Colon (tissue), 2 donors: ENCODE measurements around the gene HOXD13.

Experiments
- FAIRE-seq: peaks from 2 replicates; lab custom pipeline; 2012; peaks lifted over from hg19 to GRCh38; lab: Jason Lieb, UNC
- donor health status: control.
- donor health status: control.

HOXD13 gene

DNA sequence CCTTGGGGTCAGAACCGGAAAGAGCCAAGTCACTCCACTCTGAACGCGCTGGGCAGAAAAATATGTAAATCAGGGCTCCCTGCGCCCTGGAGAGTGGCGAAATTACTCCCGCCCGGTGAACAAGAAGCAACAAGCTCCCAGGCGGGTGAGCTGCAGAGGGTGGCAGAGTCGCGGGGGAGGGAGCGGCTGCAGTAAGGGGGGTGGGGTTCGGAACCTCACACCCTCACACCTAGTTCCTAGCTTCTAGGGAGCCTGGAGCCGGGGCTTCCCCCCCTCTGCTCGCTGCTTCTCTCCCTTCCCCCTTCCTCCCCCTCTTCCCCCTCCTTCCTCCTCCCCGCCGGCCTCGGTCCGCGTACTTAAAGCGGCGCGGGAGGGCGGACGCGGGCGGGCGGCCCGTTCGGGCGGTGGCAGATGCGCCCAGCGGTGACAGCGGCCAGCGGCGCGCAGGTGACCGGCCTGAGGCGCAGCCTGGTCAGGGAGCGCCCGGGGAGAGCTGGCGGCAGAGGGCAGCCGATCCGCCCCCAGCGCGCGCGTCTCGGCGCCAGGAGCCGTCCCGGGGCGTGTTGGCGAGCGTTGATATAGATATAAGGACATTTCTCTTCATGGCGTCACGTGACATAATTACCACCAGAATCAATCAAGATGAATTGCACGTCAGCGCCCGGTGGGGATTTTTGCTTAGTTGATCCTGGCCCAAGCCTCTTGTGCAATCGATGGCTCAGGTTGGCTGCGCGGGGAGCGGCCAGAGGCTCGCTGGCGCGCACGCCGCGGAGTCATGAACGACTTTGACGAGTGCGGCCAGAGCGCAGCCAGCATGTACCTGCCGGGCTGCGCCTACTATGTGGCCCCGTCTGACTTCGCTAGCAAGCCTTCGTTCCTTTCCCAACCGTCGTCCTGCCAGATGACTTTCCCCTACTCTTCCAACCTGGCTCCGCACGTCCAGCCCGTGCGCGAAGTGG, 14.3 kb downstream of the HOXD13 start, which contains the start of gene HOXD11:
Gene HOXD11, plus strand, starts transcription at position 700 of the 959 bp plus-strand sequence. Its CDS starts 76 bp downstream, at position 776.
- FAIRE-seq, result no peak

DNA sequence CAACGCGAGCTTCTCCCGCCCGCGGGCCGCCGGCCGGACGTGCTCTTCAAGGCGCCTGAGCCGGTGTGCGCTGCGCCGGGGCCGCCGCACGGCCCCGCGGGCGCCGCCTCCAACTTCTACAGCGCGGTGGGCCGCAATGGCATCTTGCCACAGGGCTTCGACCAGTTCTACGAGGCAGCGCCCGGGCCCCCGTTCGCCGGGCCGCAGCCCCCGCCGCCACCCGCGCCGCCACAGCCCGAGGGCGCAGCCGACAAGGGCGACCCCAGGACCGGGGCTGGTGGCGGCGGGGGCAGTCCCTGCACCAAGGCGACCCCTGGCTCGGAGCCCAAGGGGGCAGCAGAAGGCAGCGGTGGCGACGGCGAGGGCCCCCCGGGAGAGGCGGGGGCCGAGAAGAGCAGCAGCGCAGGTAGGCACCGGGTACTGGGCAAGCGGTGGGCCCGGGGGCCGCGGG, 15.2 kb downstream of the HOXD13 start:
- FAIRE-seq, result no peak

DNA sequence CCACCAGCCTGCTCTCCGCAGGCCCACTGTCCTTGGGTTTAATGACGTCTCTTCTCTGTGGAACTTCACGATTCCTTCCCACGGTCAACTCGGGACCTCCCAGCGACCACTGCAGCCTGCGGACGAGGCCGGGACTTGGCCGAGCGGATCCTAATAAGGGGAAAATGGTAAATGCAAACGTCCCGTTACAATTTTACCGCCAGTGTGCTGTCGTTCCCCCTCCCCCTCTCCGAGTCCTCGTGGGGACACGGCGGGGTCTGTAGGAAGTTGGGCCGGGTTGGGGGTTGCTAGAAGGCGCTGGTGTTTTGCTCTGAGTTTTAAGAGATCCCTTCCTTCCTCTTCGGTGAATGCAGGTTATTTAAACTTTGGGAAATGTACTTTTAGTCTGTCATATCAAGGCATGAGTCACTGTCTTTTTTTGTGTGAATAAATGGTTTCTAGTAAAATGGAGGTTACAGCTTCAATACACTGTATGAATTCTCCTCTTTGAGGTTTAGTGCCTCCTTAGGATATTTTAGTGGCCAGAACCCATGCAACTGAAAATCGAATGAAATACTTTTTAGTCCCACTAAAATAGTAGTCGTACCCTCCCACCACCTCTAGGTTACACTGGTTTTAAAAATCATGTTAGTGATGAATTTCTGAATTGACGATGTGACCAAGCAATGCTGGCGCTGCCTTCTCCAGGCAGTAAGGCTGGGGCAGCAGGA, 16.8 kb downstream of the HOXD13 start:
- no peak for FAIRE-seq

DNA sequence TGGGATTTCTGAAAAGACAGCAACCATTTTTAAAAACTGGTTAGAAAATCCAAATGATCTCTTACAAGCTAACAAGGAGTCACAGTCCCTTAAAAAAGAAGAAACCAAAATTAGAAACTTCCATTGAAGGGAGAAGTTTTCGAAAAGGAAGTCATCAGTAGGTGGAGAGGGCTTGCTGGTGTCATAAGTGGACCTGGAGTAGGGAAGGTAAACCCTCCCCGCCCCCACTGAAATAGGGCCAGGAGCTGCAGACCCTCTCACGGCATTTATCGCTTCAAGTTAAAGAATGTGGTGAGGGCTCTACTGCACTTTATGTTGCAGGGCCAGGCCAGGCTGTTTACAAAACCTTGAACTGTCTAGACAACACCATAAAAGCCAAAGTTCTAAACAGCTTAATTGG, 17.4 kb downstream of the HOXD13 start:
- no peak for FAIRE-seq

DNA sequence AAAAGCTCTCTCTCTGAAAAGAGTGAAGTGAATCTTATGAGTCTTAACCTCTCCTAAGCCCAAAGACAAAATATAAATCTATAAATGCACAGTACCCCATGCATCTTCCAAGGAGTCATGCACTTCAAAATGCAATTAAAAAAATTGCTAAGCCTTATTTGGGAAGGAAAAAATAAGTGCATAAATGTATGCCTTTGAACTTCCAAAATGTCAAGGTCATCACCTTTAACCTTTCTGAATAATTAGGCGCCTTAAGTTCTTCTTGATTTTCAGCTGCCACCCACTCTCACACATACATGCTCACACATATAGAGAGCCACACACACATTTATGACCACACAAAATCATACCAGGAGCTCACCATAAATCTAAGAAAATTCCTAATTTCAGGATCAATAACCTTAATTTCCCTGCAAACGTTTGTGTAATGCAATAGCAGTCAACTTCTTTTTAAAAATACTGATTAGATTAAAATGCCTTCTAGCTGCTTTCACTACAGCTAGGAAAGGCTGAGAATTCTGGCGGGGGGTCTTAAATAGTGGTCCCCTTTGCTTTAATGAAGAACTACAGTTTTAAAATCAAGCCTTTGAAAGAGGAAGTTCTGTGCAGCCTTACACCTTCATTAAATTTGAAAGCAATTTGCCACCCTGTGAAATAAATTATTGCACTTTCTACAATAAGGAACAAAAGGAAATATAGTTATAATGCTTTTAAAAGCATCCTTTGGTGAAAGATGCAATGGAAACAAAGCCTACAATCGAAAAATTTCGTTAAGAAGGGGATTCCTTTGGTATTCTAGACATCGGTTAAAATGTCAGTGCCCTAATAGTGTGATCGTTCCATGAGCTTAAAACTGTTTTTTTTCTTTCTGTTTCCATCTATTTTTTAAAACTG, 18.1 kb downstream of the HOXD13 start:
- no peak for FAIRE-seq

DNA sequence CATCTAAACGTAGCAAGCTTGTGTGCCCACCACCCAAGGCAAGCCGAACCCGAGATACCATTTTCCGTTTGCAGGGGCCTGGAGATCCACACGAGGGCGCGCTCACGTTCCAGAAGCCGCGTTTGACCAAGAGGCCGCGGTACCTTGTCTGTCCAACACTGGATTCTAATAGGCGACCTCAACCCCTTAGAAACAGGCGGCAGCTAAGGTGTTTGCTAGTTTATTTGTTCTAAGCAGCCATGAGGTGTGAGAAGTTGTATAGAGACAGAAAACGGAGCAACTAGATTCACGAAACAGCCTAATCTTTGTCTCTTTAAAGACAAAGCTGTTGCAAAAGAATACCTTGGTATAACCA, 18.8 kb downstream of the HOXD13 start:
- FAIRE-seq, result no peak

DNA sequence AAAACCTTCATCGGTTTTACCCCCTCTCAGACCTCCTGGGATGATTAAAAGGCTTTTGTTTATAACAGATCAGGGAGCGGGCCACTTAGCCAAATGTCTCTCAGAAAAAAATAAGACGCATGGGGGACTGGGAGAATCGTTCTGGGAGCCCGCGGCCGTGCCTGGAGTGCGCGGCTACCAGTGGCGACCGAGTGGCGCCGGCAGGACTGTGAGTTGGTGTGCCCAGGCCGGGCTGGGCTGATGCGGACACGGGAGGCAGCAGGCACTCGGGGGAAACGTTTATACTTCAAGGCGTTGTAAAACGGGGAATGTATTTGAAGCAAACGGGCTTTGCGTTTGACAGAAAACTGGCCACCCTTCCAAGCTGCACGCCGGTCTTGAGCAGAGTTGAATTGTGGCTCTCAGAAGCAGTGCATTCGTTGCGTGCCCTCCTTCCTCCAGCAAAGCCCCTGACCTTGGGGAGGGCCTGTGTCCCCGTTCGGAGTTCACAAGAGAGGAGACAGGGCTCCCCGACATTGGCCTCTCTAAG, 19.4 kb downstream of the HOXD13 start:
- no peak for FAIRE-seq

DNA sequence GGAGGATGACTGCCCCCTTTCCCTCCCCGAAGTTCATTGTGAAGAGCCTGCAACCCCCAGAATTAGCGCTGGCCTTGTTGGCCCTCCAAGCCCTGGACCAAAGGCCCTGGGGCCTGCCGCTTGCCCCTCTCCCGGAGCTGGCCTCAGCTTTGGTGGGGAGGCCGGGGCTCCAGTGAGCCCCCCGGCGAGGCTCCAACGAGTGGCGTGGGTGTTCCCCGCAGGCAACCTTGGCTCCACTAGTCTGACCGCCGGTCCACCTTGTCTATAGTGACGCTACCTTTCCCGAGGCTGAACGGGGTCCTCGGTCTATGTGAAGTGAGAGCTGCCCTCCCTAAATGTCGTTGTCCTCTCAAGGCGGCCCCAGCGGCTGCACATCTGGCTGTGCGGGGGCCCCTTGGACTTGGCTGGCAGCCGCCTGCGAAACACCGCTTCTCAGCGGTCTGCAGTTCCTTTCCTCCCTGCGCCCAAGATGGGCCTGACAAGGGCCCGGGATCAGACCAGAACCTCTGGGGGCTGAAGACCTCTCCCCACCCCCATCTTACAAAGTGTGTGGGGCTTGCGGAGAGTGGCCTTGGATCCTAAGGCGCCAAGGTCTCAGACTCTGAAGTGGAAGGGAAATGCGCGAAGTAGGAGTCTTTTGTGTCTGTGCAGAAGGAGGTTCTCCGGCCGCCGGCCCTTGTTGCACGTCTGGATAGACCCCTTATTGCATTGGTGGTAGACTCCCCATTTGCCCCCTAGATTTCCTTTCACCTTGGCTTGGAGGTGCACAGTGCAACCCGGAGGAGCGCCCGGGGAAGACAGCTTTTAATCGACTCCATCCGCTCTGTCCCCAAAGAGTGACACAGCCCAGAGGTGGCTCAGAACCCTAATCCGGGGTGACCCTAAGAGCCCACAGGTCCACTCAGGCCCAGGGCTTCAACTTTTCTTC, 20.1 kb downstream of the HOXD13 start:
- no peak for FAIRE-seq

DNA sequence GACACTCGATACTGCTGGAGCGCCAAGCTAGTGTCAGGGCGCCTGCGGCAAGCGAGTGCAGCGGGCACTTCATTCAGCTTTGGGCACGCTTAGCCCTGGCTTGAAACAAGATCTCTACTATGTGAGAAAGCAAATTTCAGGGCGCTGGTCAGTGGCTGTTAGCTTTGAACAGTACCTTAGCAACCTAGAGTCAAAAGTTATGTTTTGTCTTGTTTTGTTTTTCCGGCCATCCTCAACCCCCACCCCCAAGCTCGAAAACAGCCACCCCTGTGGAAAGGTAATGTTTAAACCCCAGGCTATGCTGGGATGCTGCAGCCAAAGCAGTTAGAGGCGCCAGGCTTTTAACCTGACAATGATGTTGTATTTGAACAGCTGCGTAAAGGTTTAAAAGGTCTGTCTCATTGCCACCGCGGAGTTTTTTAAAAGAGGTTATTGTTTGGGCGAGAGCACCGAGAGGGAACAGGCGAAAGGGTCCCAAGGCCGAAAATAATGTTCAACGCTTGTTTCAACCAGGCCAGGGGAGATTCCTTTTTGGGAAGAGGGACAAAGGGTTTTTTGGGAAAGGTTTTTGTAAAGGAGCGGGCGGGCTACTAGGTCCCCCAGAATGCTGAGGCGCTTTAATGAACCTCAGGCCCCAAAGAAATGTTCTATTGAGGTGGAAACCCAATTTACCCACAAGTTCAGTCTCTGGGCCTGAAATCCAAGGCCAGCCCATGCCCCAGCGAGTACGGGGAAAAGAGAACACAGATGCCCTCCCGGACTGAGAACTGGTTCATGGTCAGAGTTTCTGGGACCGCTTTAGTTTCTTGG, 21.8 kb downstream of the HOXD13 start:
- FAIRE-seq, result no peak

DNA sequence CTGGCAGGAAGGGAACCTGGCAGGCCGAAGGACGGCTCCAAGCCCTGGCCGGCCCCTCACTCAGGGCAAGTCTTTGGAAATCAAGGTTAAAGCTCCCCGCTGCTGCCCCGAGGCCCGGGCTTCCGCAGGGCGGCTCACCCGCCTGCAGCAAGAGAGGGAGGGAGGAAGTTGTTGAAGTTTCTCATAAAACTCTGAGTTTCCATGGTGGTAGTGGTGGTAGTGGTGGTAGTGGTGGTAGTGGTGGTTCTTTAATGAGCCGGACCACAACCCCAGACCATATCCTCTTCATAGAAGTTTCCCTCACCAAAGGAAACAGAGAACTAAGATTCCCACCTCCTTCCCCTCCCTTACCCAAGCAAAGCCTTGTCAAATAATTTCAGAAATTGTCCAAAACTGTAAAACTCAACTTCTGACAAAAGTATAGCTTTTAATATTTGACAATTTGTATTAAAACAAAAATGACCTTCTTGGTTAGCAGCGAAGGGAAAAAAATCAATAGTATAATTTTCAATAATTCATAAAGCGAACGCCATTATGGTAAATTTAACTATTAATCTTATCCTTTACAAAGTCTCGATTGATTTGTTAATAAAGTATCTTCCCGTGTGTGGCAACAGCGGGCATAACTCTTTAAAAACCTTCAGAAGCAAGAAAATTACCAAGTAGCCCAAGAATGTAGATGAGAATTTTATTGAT, 22.6 kb downstream of the HOXD13 start:
- no peak for FAIRE-seq

DNA sequence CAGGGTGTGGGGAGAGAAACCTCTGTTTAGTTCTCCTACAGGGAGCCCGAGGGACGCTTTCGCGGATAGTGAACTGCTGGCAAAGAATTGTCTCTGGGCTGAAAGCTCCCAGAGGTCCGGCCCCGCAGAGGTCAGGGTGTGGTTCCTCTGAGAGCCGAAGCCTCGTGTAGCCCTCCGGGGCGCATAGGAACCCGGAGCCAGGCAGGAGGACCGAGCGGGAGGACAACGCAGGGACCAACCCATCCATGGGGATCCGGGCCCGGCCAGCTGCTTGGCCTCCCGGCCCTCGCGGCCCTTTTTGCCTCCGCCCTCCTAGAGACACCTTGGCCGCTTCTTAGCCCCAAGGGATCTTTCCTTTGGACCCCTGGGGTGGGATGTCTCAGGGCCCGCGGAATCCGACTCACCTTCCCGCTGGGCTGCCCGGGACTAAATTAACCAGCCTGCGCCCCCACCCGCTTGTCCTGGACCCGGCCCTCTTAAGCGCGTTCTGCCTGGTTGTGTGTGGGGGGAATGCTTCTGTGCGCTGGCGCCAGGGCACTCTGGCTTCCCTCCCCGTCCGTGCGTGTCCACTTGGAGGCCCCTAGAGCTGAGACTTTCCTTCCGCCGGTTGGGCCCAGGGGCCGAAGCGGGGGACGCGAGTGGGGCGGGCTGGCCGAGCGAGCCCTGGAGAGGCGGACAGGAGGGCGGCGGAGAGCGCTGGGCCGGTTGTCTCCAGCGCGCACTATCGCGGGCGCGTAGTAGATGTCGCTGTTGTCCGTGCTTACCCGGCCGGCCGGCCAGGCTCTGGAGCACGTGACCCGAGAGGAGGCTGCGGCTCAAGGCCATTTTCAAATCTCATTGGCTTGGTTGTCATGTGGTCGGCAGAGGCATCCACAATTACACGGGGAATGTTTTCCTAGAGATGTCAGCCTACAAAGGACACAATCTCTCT, 23.6 kb downstream of the HOXD13 start, which contains the start of gene HOXD10:
Gene HOXD10, plus strand, starts transcription at position 896 of the 931 bp plus-strand sequence. CDS start 56 bp downstream, outside the sequence.
- FAIRE-seq, result no peak

DNA sequence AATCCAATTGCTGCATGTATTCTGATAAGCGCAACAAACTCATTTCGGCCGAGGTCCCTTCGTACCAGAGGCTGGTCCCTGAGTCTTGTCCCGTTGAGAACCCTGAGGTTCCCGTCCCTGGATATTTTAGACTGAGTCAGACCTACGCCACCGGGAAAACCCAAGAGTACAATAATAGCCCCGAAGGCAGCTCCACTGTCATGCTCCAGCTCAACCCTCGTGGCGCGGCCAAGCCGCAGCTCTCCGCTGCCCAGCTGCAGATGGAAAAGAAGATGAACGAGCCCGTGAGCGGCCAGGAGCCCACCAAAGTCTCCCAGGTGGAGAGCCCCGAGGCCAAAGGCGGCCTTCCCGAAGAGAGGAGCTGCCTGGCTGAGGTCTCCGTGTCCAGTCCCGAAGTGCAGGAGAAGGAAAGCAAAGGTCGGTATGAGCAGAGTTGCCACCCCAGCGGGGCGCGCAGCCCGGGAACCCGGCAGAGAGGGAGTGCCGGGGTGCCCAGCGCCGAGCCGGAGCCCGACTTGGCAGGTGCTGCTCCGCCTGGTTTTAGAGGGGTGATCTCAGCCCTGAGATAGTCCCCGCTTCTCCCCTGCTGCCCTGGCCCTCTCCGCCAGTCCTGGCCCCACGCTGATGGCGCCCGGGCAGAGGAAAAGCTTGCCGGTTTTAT, 24.8 kb downstream of the HOXD13 start:
- FAIRE-seq, result no peak

DNA sequence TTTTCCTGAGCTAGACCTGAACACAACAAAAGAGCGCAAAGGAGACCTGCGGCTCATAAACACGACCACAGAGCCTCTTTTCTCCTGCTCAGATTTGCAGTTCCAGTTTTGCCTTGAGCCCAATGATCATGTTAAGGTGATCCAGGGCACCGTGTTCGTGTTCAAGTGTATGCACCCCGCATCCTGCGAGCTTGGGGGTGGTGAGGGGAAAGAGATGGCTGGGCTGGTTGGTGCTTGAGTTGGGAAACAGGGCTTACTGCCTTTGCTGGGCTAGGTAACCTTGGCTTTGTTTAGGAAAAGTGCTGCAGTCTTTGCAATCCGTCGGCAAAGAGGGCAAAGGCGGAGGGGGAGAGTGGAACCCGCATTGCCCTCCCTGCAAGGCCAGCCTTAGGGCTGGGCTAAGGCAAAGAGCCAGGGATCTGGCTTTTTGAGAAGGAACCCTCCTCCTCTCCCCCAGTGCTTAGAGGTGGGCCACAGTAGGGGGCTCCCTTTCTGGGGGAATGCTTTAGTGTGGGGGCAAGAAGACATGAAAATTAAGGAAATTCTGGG, 25.4 kb downstream of the HOXD13 start:
- FAIRE-seq, result no peak

DNA sequence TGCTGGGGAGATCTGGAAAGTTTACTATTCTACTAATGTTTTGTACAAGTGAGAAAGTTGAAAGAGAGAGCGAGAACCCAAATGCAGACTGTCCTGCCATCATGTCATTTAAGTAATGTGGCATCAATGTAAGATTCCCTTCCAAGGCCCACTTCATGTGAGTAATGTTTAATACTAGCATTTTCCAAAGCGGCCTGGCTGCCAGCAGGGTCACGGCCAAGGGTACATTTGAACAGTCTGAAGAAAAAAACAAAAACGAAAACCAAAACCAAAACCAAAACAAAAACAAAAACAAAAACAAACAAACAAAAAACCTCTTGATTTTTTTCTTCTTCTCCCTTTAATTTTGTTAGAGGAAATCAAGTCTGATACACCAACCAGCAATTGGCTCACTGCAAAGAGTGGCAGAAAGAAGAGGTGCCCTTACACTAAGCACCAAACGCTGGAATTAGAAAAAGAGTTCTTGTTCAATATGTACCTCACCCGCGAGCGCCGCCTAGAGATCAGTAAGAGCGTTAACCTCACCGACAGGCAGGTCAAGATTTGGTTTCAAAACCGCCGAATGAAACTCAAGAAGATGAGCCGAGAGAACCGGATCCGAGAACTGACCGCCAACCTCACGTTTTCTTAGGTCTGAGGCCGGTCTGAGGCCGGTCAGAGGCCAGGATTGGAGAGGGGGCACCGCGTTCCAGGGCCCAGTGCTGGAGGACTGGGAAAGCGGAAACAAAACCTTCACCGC, 26.2 kb downstream of the HOXD13 start:
- FAIRE-seq, result no peak

DNA sequence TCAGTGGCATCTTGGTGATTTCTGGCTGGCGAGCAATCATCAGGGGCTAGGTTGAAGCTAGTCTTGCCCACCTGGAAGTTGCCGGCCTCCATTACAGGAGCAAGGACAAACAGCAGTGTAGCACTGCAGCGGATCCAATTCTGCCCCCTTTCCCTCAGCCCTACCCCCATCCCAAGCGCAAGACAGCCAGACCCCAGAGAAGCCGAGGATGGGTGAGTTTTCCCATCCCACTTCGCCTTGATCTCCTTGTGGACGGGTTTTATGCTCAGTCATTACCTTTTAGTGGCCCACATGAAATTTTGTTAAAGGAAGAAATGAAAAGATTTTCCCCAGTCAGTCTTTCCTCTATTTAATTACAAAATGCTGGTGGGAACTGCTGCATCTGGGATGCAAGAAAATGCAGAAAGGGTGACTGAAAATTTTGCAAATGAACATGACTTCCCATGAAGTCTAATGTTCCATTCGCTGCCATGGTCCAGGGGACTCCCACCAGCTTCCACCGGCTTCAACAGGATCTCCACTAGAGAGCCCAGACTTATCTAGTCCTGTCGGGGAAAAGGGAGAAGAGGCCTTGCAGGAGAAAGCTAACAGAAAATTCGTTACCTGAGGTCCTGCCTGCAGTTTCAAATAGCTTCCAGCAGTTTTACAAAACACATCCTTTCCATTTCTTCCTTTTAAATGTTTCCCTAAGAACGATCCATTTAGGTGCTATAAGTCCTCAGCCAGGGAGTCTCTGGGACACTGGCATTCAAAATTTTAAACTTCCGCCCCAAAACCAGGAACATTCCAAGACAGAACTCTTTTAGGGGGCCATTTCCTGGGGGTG, 28.1 kb downstream of the HOXD13 start:
- FAIRE-seq, result no peak
